Activated CD4-positive, alpha-beta T cell treated with anti-CD3 and anti-CD28 coated beads, Interleukin-2, amount 50 U/mL, for 48 hours (primary cell): ENCODE data around the gene SH3BGRL2.
"Not testable (repeated sequence)": the region's sequence is repeated elsewhere in the genome, so short reads cannot be mapped to it uniquely, and the experiment has no call there.

Experiments used
- DNase-seq, 2 experiments: peaks; one replicate each; pipeline ENCODE4 v3.0.0-alpha.2; 2020

Gene SH3BGRL2

GRCh38 chr6:79614326-79615305 lies 16.5 kb upstream of the SH3BGRL2 start:
- DNase-seq = no peak

- no peak for DNase-seq
Observed at GRCh38 chr6:79617518-79617941, 13.6 kb upstream of the SH3BGRL2 start.

- DNase-seq = not testable (repeated sequence)
Observed at GRCh38 chr6:79618425-79618824, 12.7 kb upstream of the SH3BGRL2 start.

GRCh38 chr6:79621579-79621978 lies 9.6 kb upstream of the SH3BGRL2 start:
- no peak for DNase-seq

GRCh38 chr6:79622364-79622763 lies 8.8 kb upstream of the SH3BGRL2 start:
- no peak for DNase-seq

- no peak for DNase-seq
Observed at GRCh38 chr6:79623106-79623505, 8.0 kb upstream of the SH3BGRL2 start.

GRCh38 chr6:79625746-79626145 lies 5.4 kb upstream of the SH3BGRL2 start:
- DNase-seq = no peak

GRCh38 chr6:79626811-79627210 lies 4.3 kb upstream of the SH3BGRL2 start:
- no peak for DNase-seq

GRCh38 chr6:79627422-79627821 lies 3.7 kb upstream of the SH3BGRL2 start:
- DNase-seq = no peak

GRCh38 chr6:79628466-79629288 lies 2.5 kb upstream of the SH3BGRL2 start:
- no peak for DNase-seq

GRCh38 chr6:79630380-79630882 lies 698 bp upstream of the SH3BGRL2 start:
- DNase-seq = no peak

- no peak for DNase-seq
Observed at GRCh38 chr6:79631693-79632172, 604 bp downstream of the SH3BGRL2 start.

GRCh38 chr6:79632580-79632979 lies 1.5 kb downstream of the SH3BGRL2 start:
- DNase-seq = no peak

GRCh38 chr6:79634491-79635231 lies 3.5 kb downstream of the SH3BGRL2 start:
- DNase-seq = no peak

- no peak for DNase-seq
Observed at GRCh38 chr6:79635232-79635543, 4.1 kb downstream of the SH3BGRL2 start.

GRCh38 chr6:79636673-79637072 lies 5.5 kb downstream of the SH3BGRL2 start:
- no peak for DNase-seq

- no peak for DNase-seq
Observed at GRCh38 chr6:79640146-79641111, 9.3 kb downstream of the SH3BGRL2 start.

GRCh38 chr6:79646006-79646405 lies 14.9 kb downstream of the SH3BGRL2 start:
- no peak for DNase-seq

- DNase-seq = no peak
Observed at GRCh38 chr6:79646561-79646960, 15.4 kb downstream of the SH3BGRL2 start.

GRCh38 chr6:79647741-79648140 lies 16.6 kb downstream of the SH3BGRL2 start:
- no peak for DNase-seq

- DNase-seq = no peak
Observed at GRCh38 chr6:79648328-79648727, 17.2 kb downstream of the SH3BGRL2 start.

- DNase-seq = no peak
Observed at GRCh38 chr6:79649016-79649415, 17.9 kb downstream of the SH3BGRL2 start.
